HepG2 (cell line): ENCODE measurements around the gene NYAP2. TPM values are rescaled to one million over a fixed set of nuclear protein-coding genes. Genes with fewer than 3 reads are reported as not detected.

Experiments
- ATAC-seq: fragments of 200-7000 bp; cut with Tn5 transposase; 3 replicates; pipeline ENCODE4 v1.9.1; 2020; ENCODE audit warnings: mild to moderate bottlenecking, moderate library complexity
- BruUV-seq: library from RNA; stranded (reverse); fragments of 400-500 nt; replicated peaks from 2 replicates; lab custom pipeline; 2021; lab: Mats Ljungman, UMichigan
- CTCF ChIA-PET: fragments of 300-600 bp; formaldehyde crosslinking; extraction: SDS; loops from one replicate; lab custom pipeline; 2021; ENCODE audit warnings: low total read pairs, inconsistent platforms, low intra/inter-chr PET ratio; lab: Yijun Ruan, JAX
- POLR2A ChIA-PET: fragments of 350-600 bp; sonication (Branson Sonifier 250); formaldehyde crosslinking; loops from one replicate; lab custom pipeline; 2020; ENCODE audit warnings: antibody characterized with exemption, inconsistent platforms; lab: Yijun Ruan, JAX
- DNase-seq: peaks from one replicate; pipeline ENCODE4 v3.0.0-alpha.2; 2015; ENCODE audit warnings: low spot score
- FAIRE-seq: peaks from 3 replicates; lab custom pipeline; 2011; peaks lifted over from hg19 to GRCh38; lab: Jason Lieb, UNC
- H2AFZ ChIP-seq: one replicate; pipeline ENCODE4 v1.6.1; 2011; ENCODE audit warnings: low read length, inconsistent platforms
- H3K27ac ChIP-seq: fragments of 300-600 bp; 3 replicates; pipeline ENCODE4 v1.8.0; 2011; ENCODE audit warnings: mixed run types, mild to moderate bottlenecking, mixed read lengths, low read length, inconsistent platforms; ENCODE audit not compliant: insufficient read depth; ENCODE audit errors: extremely low read length
- H3K27me3 ChIP-seq, 2 experiments: fragments of 200-600 bp in 1 of 2; 2 replicates in 1 of 2; 3 replicates in 1 of 2; pipeline versions ENCODE4 v1.6.0 to v1.8.0; 2011; ENCODE audit warnings: low read length in 2 of 2, mild to moderate bottlenecking in 2 of 2, moderate library complexity in 2 of 2, inconsistent platforms in 1 of 2; ENCODE audit not compliant: insufficient read depth in 2 of 2, control insufficient read depth in 1 of 2
- H3K36me3 ChIP-seq, 2 experiments: fragments of 200-600 bp in 1 of 2; replicated peaks in 1 of 2; 2 replicates in 1 of 2; 3 replicates in 1 of 2; pipeline versions ENCODE4 v1.5.1 to v1.8.0; 2011; ENCODE audit warnings: low read length in 2 of 2, inconsistent platforms in 1 of 2; ENCODE audit not compliant: insufficient read depth in 2 of 2, control insufficient read depth in 1 of 2
- H3K4me1 ChIP-seq: 2 replicates; pipeline ENCODE4 v1.5.1; 2012; ENCODE audit warnings: low read length, inconsistent platforms; ENCODE audit not compliant: insufficient read depth
- H3K4me2 ChIP-seq: 2 replicates; pipeline ENCODE4 v1.6.0; 2011; ENCODE audit warnings: low read depth, low read length, inconsistent platforms
- H3K4me3 ChIP-seq, 3 experiments: fragments of 200-600 bp in 1 of 3; sonication (generic), shearing (Covaris generic) in 1 of 3; replicated peaks in 1 of 3; 2 replicates each; pipeline ENCODE4 v1.5.1; 2011 to 2016; ENCODE audit warnings: low read length in 3 of 3, inconsistent platforms in 2 of 3, low read depth in 2 of 3, mild to moderate bottlenecking in 2 of 3, control low read depth in 1 of 3, mixed read lengths in 1 of 3; ENCODE audit not compliant: insufficient read depth in 1 of 3
- H3K79me2 ChIP-seq: one replicate; pipeline ENCODE4 v1.6.1; 2011; ENCODE audit warnings: low read length, inconsistent platforms; ENCODE audit not compliant: insufficient read depth
- H3K9ac ChIP-seq: 2 replicates; pipeline ENCODE4 v1.6.0; 2011; ENCODE audit warnings: mild to moderate bottlenecking, low read depth, low read length, inconsistent platforms; ENCODE audit not compliant: insufficient read depth
- H3K9me3 ChIP-seq: 2 replicates; pipeline ENCODE4 v1.5.1; 2012; ENCODE audit warnings: mild to moderate bottlenecking, low read length
- H4K20me1 ChIP-seq: 2 replicates; pipeline ENCODE4 v1.6.0; 2011; ENCODE audit warnings: inconsistent platforms, mild to moderate bottlenecking, low read length, moderate library complexity; ENCODE audit not compliant: insufficient read depth
- ATF7 ChIP-seq, 2 experiments: fragments of 450-650 bp in 1 of 2; sonication (generic) in 1 of 2; formaldehyde crosslinking in 1 of 2; IDR thresholded peaks; 2 replicates each; pipeline versions ENCODE4 v1.4.0 to v1.6.1; 2016 to 2020; ENCODE audit warnings: antibody characterized with exemption in 1 of 2, mild to moderate bottlenecking in 1 of 2, missing genetic modification reagents in 1 of 2
- CREB1 ChIP-seq, 2 experiments: fragments of 450-650 bp in 1 of 2; IDR thresholded peaks; 2 replicates each; pipeline ENCODE4 v1.6.1; 2016 to 2017; ENCODE audit warnings: control low read depth in 1 of 2, mild to moderate bottlenecking in 1 of 2, missing compliant biosample characterization in 1 of 2, missing genetic modification characterization in 1 of 2
- GABPA ChIP-seq, 2 experiments: IDR thresholded peaks; 2 replicates each; pipeline ENCODE4 v1.6.1; 2011 to 2016; ENCODE audit warnings: low read depth in 2 of 2, low read length in 1 of 2, missing biosample characterization in 1 of 2, missing genetic modification characterization in 1 of 2
- MAFF ChIP-seq: IDR thresholded peaks from 2 replicates; pipeline ENCODE4 v1.6.1; 2011; ENCODE audit warnings: low read depth, low read length, improper control_type of control experiment
- ZNF577 ChIP-seq: sonication (generic); formaldehyde crosslinking; IDR thresholded peaks from 2 replicates; pipeline ENCODE4 v1.4.0; 2020; ENCODE audit warnings: mild to moderate bottlenecking, low read depth, missing genetic modification reagents, borderline replicate concordance
- ZNF605 ChIP-seq: sonication (generic); formaldehyde crosslinking; IDR thresholded peaks from 2 replicates; pipeline ENCODE4 v1.8.0; 2022; ENCODE audit warnings: mild to moderate bottlenecking, missing genetic modification reagents
- ZNF7 ChIP-seq: IDR thresholded peaks from 2 replicates; pipeline ENCODE4 v1.6.1; 2016; ENCODE audit warnings: missing biosample characterization, missing genetic modification reagents
- whole genome bisulfite sequencing: methylation state at CpG from one replicate; pipeline ENCODE4 v1.1.6; 2017; ENCODE audit warnings: low lambda C conversion rate; 5-methylcytosine and 5-hydroxymethylcytosine counted together
- in situ Hi-C: cut with HindIII; loops from 2 replicates; pipeline ENCODE4 v1.10.0; 2017; ENCODE audit warnings: low pct_unique_long_range_greater_than_20kb; ENCODE audit not compliant: extremely low pct_ligation_motif_present
- intact Hi-C: fragments of 100-400 bp; cut with micrococcal nuclease; formaldehyde crosslinking; loops from one replicate; pipeline ENCODE4 v1.10.0; 2022; ENCODE audit not compliant: unreplicated experiment
- polyA plus RNA-seq, 8 experiments: library from polyadenylated mRNA; depleted of rRNA in 3 of 8; stranded (reverse) in 7 of 8; unstranded in 1 of 8; fragments of >200 nt; fragmentation: Illumina TruSeq in 4 of 8; extraction: Trizol in 4 of 8; gene quantifications; 2 replicates each; pipeline versions ENCODE4 v1.2.1 to v1.2.3, GENCODE V29; 2011 to 2016; ENCODE audit warnings: low read depth in 4 of 8, missing spikeins in 1 of 8, mixed read lengths in 1 of 8; ENCODE audit not compliant: insufficient read depth in 1 of 8
- total RNA-seq, 5 experiments: library from RNA; depleted of rRNA; stranded (reverse); fragments of >200 nt; fragmentation: Illumina TruSeq; extraction: Trizol; gene quantifications; 2 replicates each; pipeline ENCODE4 v1.2.3, GENCODE V29; 2016; ENCODE audit warnings: low read depth in 1 of 5
- TF ChIP-seq, protein P1 (sequence below): sonication (generic); formaldehyde crosslinking; IDR thresholded peaks from 2 replicates; pipeline ENCODE4 v1.8.0; 2022; ENCODE audit warnings: missing genetic modification reagents, low read depth, mild to moderate bottlenecking, borderline replicate concordance
- TF ChIP-seq, protein P2 (sequence below): sonication (generic); formaldehyde crosslinking; IDR thresholded peaks from 2 replicates; pipeline ENCODE4 v1.4.0; 2020; ENCODE audit warnings: mild to moderate bottlenecking, missing genetic modification reagents
- TF ChIP-seq, protein P3 (sequence below): sonication (generic); formaldehyde crosslinking; IDR thresholded peaks from 2 replicates; pipeline ENCODE4 v1.9.0; 2022; ENCODE audit warnings: missing genetic modification reagents, mild to moderate bottlenecking, borderline replicate concordance
- TF ChIP-seq, protein P4 (sequence below): sonication (generic); formaldehyde crosslinking; conservative IDR thresholded peaks from 2 replicates; pipeline ENCODE4 v1.4.0; 2020; ENCODE audit warnings: missing genetic modification reagents

The NYAP2 gene
- total and polyA plus RNA-seq, 2 of the 13 experiments (the other 11 are each of a cell fraction or from before 2014, with no cell fraction given): not detected

DNA sequence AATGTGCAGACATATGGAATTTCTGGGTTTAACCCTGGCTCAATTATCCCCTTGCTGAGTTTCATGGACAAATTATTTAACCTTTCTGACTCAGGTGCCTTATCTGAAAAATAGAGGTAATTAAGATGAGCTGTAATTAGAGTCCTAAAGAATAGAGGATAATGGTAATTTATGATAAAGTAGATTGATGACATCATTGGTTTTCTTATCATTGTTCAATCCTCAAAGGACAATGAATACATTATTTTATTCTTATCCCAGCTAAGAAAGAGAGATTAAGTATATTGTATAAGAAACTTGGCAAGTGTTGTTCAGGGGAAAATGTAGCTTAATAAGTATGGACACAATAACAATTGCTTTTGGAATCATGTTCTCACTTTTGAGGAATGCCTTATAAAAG, 279.3 kb downstream of the NYAP2 start:
- Histone ChIP-seq H3K4me3 (no peak overlapping the region), H3K36me3 (no peaks in the 10 kb centered on the region), H4K20me1 (no peaks in the 10 kb centered on the region), H3K79me2 (no peaks in the 10 kb centered on the region), H3K27me3 (no peaks in the 10 kb centered on the region; a peak in 1 of 5 replicates), H3K9ac (no peak overlapping the region), H3K4me1 (no peaks in the 10 kb centered on the region), H3K9me3 (no peaks in the 10 kb centered on the region), H3K27ac (no peak overlapping the region), H3K4me2 (no peak overlapping the region), H2AFZ (no peak overlapping the region)
- TF ChIP-seq ZNF577 (CRISPR knock-in tag): no peak
- TF ChIP-seq ATF7 (IDR thresholded peaks at IDR 0.05): peak; percentile 95
- no peak for TF ChIP-seq ATF7 (CRISPR knock-in tag; IDR thresholded peaks at IDR 0.05)
- TF ChIP-seq CREB1 (IDR thresholded peaks at IDR 0.05): 0 out of 2 replicates have a peak, but pooled peaks have one; percentile 42
- TF ChIP-seq CREB1 (CRISPR knock-in tag; IDR thresholded peaks at IDR 0.05): no peak
- DNase-seq (no peak), FAIRE-seq (no peak), ATAC-seq (no peak)
- in situ Hi-C loops: no loop called here
- BruUV-seq: no TSS peak
- intact Hi-C loops: no loop called here
- ChIA-PET CTCF (no interaction called here), POLR2A (no interaction called here)

DNA sequence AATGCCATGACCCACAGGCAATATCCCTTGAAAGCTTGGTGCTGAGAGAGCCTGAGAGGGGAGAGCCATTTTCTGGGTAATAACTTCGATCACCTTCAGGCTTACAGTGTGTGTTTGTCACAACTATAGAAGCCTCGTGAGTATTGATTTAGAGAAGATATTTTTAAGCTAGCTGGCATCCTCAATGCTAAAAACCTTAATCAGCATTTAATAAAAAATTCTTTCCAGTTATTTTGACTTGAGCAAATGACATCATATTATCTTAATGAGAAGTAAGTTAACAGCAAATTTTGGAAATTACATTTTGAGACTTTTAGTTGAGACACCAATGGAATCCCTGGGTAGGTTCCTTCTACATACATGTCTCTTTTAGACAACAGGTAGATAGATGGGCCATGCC, 283.7 kb downstream of the NYAP2 start:
- intact Hi-C loops: no loop called here
- 2% methylated on average over 2 of the region's 2 CpGs for WGBS
- TF ChIP-seq, protein P1, sequence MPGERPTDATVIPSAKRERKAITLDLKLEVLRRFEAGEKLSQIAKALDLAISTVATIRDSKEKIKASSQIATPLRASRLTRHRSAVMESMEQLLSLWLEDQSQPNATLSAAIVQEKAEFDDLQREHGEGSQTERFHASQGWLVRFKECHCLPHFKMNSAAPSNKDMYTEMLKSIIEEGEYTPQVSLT (CRISPR knock-in tag): no peak
- TF ChIP-seq, protein P2, sequence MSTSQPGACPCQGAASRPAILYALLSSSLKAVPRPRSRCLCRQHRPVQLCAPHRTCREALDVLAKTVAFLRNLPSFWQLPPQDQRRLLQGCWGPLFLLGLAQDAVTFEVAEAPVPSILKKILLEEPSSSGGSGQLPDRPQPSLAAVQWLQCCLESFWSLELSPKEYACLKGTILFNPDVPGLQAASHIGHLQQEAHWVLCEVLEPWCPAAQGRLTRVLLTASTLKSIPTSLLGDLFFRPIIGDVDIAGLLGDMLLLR (CRISPR knock-in tag): no peak
- no peak for TF ChIP-seq GABPA (IDR thresholded peaks at IDR 0.05; ENCODE audit: low read depth, low read length)
- TF ChIP-seq GABPA (CRISPR knock-in tag; IDR thresholded peaks at IDR 0.05; ENCODE audit: low read depth): no peak
- TF ChIP-seq ZNF7 (CRISPR knock-in tag): no peak
- TF ChIP-seq, protein P3, sequence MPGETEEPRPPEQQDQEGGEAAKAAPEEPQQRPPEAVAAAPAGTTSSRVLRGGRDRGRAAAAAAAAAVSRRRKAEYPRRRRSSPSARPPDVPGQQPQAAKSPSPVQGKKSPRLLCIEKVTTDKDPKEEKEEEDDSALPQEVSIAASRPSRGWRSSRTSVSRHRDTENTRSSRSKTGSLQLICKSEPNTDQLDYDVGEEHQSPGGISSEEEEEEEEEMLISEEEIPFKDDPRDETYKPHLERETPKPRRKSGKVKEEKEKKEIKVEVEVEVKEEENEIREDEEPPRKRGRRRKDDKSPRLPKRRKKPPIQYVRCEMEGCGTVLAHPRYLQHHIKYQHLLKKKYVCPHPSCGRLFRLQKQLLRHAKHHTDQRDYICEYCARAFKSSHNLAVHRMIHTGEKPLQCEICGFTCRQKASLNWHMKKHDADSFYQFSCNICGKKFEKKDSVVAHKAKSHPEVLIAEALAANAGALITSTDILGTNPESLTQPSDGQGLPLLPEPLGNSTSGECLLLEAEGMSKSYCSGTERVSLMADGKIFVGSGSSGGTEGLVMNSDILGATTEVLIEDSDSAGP (CRISPR knock-in tag): no peak
- TF ChIP-seq, protein P4, sequence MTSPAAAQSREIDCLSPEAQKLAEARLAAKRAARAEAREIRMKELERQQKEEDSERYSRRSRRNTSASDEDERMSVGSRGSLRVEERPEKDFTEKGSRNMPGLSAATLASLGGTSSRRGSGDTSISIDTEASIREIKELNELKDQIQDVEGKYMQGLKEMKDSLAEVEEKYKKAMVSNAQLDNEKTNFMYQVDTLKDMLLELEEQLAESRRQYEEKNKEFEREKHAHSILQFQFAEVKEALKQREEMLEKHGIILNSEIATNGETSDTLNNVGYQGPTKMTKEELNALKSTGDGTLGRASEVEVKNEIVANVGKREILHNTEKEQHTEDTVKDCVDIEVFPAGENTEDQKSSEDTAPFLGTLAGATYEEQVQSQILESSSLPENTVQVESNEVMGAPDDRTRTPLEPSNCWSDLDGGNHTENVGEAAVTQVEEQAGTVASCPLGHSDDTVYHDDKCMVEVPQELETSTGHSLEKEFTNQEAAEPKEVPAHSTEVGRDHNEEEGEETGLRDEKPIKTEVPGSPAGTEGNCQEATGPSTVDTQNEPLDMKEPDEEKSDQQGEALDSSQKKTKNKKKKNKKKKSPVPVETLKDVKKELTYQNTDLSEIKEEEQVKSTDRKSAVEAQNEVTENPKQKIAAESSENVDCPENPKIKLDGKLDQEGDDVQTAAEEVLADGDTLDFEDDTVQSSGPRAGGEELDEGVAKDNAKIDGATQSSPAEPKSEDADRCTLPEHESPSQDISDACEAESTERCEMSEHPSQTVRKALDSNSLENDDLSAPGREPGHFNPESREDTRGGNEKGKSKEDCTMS: no peak
- peak; percentile 73 for TF ChIP-seq MAFF
- TF ChIP-seq ZNF605 (CRISPR knock-in tag): no peak

More for the DNA sequence above, 283.7 kb downstream of the NYAP2 start:
- H3K4me3 ChIP-seq: no peak overlapping the region
- H3K9ac ChIP-seq: no peak overlapping the region
- H3K4me1 ChIP-seq: no peaks in the 10 kb centered on the region
- DNase-seq (no peak), ATAC-seq (no peak), FAIRE-seq (no peak)
- no peak overlapping the region for H3K4me2 ChIP-seq
- H3K79me2 ChIP-seq: no peaks in the 10 kb centered on the region
- POLR2A ChIA-PET: no interaction called here
- no peaks in the 10 kb centered on the region for H3K9me3 ChIP-seq
- no peaks in the 10 kb centered on the region for H4K20me1 ChIP-seq
- no peaks in the 10 kb centered on the region for H3K36me3 ChIP-seq
- no TSS peak for BruUV-seq
- no peaks in the 10 kb centered on the region for H3K27me3 ChIP-seq
- in situ Hi-C loops: no loop called here
- no peak overlapping the region for H2AFZ ChIP-seq
- CTCF ChIA-PET: no interaction called here
- H3K27ac ChIP-seq: no peak overlapping the region
